ENCODE measurements around the gene PRIM2.

- no peak for TF ChIP-seq CTCF (conservative IDR thresholded peaks at IDR 0.05; ENCODE audit: low read depth in 2 of 2)
- no peak for TF ChIP-seq EZH2 (IDR thresholded peaks at IDR 0.05; ENCODE audit: low read depth, unreplicated experiment)
- TF ChIP-seq CREB1 (CRISPR knock-in tag; IDR thresholded peaks at IDR 0.05; ENCODE audit: low read depth) = no peak
Observed at GRCh38 chr6:57342148-57342669, 24.8 kb downstream of the PRIM2 start.

Measured in GM23338 (cell line).